Middle frontal gyrus (tissue), 1 donor: ENCODE data around the gene IHH.

Experiments
- DNase-seq: peaks from one replicate; pipeline ENCODE4 v3.0.0-alpha.2; 2015; ENCODE audit warnings: low spot score; ENCODE audit errors: extremely low spot score

IHH gene

GRCh38 chr2:219020604-219021365 is 39.9 kb downstream of the IHH start:
- DNase-seq, result no peak

DNA sequence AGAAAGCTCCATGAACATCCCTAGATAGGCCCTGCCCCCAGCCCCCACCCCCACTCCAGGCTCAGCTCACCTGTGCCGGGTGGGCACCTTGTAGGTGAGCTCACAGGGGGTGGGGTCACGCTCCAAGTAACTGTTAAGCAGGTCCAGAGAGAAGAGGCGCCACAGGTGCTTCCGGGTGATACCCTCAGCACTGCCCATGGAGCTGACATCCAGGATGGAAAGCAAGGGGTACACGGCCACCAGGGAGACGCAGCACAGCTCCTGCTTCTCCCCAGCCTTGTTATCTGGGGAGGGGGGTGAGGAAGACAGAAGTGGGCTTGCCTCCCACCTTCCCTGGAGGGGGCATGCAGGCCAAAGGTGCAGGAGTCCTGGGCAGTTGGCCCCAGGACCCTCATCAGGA is 41.3 kb downstream of the IHH start:
- no peak for DNase-seq

- no peak for DNase-seq
These were observed 42.0 kb downstream of the IHH start for GRCh38 chr2:219018726-219019125.

GRCh38 chr2:219018286-219018685 is 42.4 kb downstream of the IHH start:
- DNase-seq, result no peak

DNA sequence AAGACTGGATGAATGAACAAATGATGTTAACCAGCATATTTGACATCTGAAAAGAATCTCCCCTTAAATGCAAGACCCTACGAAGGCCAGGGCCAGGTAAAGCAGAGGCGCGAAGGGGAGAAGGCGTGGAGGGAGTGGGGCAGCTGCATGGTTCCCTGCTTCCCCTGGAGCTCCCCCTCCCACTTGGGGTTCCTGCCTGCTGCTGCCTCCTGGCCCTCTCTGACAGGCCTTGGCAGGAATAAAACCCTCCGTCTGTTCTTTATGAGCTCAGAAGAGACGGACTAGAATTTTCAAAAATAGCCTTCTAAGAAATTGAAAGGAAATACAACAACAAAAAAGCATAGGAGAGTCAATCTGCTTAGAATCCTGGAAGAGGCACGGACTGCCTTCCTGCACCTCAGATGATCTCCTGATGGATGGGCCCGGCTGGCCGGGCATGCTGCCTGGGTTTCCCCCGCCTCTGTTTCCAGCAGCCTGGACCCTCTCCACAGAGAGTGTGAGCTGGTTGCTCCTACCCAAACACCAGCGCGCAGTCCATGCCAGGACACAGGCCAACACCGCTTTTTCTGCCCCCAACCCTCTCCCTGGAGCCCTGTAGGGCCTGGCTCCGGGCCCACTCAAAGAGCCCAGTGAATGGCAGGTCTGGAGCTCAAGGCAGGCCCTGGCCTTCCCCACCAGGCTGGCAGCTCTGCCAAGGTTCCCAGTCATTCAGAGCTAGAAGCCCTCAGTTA is 43.4 kb downstream of the IHH start:
- no peak for DNase-seq

DNA sequence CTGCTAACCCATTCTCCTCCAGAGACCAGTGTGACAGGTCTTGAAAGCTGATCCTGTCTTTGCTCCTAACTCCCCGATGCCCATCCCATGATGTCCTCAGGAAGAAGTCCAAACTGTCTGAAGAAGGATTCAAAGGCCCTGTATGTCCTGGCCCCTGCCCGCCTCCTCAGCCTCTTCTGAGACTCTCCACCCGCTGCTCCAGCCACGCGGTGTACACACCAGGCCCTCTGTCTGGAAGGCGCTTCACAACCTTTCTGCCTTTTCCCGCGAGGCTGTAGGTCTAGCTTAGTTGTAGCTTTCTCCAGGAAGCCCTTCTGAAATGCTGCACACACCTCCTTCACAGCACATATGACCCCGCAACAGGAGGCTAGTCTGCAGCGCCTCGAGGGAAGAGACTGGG is 44.0 kb downstream of the IHH start:
- DNase-seq, result no peak

- no peak for DNase-seq
These were observed 49.8 kb downstream of the IHH start for GRCh38 chr2:219010873-219011272.

GRCh38 chr2:219010162-219010756 is 50.5 kb downstream of the IHH start:
- no peak for DNase-seq

GRCh38 chr2:219009294-219009693 is 51.4 kb downstream of the IHH start:
- no peak for DNase-seq
